Smooth muscle cell of the brain vasculature (primary cell): ENCODE measurements around the gene CPN2.

Experiments
- DNase-seq: peaks from one replicate; pipeline ENCODE4 v3.0.0-alpha.2; 2012; ENCODE audit warnings: low read depth, low spot score

CPN2 gene

DNA sequence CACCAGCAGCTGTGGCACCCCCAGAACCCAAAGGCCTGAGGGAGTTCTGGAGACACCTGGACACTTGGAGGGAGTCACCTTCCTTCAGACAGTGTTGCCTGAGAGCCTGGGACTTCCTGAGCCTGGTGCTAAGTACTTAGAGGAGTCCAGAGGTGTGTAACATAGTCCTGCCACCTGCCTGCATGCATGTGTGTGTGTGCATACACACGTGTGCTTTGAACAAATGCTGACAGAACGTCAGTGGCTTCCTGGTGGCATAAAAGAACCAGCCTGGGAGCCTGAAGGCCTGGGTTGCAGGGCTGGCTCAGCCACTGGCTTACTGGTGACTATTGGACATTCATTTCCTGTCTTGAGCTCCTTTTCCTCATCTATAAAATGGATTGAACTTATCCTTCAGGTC lies 3.2 kb upstream of the CPN2 start:
- DNase-seq, result no peak

DNA sequence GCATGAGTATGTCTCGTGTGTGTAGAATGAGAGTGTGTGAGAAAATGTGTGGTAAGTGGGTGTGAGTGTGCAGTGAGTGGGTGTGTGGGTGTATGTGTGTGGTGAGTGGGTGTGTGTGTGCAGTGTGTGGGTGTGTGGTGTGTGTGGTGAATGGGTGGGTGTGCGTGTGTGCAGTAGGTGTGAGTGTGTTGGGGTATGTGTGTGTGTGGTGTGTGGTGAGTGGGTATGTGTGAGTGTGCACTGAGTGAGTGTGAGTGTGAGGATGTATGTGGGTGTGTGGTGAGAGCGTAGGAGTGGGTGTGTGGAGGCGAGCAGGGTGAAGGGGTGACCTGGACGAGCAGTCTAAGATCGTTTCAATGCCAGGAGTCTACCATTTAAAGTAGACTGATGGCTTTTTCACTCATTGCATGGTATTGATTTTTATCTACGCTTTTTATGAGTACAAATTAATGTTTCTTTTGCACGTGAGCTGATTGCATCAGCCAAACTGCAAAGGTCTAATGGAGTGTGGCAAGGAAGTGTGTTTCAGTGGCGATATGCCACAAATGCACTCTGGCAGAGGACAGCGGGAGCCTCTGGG lies 1.6 kb upstream of the CPN2 start:
- no peak for DNase-seq

DNA sequence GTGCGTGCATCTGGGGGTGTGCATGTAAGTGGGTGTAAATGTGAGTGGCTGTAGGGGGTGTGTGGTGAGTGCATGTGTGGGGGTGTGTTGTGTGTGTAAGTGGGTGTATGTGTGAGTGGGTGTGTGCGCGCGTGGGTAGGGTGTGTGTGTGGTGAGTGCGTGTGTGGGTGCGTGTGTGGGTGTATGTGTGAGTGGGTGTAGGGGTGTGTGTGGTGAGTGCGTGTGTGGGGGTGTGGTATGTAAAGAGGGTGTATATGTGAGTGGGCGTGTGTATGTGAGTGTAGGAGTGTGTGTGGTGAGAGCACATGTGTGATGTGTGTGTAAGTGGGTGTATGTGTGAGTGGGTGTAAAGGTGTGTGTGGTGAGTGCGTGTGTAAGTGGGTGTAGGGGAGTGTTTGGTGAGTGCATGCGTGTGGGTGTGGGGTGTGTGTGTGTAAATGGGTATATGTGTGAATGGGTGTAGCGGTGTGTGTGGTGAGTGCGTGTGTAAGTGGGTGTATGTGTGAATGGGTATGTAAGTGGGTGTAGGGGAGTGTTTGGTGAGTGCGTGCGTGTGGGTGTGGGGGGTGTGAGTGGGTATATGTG lies 916 bp upstream of the CPN2 start:
- no peak for DNase-seq

DNA sequence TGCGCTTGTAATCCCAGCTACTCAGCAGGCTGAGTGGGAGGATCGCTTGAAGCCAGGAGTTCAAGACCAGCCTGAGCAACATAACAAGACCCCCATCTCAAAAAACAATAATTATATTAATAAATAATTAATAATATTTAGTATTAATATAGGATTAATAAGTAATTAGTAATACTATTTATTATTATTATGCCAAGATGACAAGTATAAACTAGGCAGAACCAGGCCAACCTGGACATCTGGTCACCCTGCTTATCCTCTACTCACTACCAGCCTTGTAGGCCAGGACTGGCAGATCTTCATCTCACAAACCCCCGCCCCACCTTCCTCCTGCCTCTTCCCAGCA lies 429 bp downstream of the CPN2 start:
- no peak for DNase-seq

DNA sequence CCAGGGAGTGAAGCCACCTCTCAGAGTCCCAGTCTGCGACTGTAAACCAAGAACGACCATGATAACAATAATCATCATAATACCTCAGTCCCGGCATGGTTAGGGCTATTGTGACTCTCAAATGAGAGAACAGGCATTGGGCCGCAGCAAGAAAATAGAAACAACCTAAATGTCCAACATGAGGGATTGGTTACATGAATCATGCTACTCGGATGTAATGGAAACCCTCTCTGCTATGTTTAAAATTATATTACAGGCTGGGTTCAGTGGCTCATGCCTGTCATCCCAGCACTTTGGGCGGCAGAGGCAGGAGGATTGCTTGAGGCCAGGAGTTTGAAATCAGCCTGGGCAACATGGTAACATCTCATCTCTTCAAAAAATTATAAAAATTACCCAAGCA lies 2.8 kb downstream of the CPN2 start:
- no peak for DNase-seq

DNA sequence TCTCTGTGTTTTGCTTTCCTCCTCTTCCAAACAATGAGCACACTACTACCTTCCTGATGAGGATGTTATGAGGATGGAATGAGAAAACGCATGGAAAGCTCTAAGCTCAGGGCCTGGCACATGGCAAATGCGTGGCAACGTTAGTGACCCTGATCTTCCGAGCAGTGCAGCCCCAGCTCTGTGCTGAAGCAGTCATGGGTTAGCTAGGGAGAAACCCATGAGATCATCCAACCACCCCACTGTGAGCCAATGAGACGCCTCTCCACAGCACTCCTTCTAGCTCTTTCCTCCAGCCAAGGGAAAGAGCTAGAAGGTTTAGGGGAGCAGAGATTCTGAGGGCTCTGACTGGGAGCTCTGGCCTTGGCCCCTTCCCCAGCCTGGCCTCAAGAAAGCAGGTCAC lies 4.5 kb downstream of the CPN2 start:
- no peak for DNase-seq

DNA sequence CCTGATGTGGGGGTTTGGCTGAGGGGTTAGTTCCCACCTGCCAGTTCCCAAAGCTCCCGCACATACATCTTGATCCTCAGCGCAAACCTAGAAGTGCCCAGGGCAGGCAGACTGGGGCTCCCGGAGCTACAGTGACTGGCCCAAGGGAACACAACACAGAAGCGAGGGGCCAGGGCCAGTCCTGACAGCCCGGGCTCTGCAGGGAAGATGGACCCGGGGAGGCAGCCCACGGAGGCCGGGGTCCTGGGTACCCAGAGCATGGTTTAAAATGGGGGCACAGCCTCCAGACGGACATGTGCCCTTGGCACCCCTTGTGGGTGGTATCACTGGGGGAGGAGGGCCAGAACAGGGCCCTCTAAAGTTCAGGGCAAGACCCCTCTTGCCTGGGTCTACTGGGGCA lies 5.1 kb downstream of the CPN2 start:
- DNase-seq, result no peak

DNA sequence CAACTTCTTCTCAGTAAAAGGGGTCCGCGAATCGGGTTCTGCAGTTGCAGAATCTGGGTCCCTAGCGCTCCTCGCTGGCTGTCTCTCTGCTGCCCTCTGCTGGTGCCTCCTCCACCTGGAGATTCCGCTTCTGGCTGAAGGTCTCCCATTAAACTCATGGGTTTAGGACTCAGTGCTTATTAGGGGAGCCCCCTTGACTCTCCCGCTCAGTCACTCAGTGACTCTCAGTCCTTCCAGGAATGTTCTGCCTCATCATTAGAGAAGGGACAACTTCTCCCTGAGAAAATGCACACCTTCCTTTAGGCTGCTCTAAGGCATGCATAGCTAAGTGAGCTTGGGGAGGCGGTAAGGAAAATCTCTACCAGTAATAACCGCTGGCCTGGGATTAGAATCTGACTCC lies 7.1 kb downstream of the CPN2 start:
- no peak for DNase-seq

DNA sequence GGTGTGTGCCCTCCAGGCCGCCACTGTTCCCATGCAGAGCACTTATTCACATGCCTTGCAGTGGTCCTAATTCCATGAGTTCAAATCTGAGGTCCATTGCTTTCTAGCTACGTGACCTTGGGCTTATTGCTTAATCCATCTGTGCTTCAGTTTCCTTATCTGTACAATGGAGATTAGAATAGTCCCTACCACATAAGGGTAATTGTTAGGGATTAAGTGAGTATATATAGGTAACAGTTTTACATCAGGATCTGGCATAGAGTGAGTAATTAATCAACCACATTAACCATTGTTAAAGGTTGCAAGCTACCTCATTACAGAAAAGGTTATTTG lies 7.6 kb downstream of the CPN2 start:
- DNase-seq, result no peak

DNA sequence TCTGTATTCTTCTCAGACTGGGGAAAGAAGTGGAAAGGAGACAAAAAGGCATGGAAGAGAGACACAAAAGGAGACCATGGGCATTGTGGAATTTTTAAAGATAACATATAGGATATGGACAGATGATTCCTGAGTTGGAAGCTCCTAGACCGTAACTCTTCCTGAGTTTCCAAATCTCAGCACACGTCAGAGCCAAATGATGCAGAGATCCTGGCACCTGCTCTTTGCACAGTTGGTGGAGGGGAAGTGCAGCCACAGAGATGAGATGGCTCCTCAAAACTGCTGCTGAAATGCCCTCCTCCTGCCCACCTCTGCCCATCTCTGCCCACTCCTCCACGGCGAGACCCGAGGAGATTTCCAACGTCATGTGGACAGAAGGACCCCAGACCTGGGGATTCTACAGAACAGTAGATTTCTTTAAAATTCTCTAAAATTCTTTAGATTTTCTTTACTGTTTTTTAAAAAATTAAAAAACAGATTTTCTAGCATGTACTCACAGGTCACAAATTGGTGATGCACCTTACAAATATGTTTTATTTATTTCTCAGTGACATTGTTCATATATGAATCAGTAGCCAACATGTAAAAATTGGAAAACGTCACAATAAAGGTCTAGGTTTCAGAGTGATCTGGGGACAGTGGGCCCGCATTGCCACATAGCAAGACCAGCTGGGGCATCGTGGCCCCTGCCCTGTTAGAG lies 8.1 kb downstream of the CPN2 start:
- no peak for DNase-seq

DNA sequence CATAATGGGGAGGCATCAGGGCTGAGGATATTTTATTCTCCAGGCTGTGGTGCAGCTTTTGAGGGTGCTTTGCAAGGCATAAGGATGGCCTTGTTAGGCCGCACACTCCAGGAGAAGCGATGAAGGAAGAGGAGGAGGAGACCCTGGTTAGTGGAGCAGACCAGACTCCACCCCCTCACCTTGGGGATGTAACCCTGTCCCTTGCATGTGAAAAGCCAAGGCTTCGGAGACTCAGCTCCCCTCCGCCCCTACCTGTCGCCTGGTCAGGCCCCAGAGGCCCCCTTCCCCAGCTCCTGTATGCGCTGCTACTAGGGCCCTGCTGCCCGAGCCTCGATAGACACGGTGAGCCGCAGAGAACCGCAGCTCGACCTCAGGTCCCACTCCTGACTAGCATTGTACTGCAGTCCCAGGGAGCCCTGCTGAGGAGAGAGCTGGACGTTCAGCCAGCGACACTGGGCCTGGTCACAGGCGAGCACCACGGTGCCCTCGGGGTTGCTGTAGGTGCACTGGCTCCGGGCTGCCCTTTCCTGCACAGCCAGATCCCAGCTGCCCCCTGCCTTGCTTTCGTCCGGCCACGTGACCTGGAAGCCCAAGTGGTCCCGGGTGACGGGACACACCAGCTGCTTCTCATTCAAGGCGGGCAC lies 10.2 kb downstream of the CPN2 start:
- DNase-seq, result no peak

DNA sequence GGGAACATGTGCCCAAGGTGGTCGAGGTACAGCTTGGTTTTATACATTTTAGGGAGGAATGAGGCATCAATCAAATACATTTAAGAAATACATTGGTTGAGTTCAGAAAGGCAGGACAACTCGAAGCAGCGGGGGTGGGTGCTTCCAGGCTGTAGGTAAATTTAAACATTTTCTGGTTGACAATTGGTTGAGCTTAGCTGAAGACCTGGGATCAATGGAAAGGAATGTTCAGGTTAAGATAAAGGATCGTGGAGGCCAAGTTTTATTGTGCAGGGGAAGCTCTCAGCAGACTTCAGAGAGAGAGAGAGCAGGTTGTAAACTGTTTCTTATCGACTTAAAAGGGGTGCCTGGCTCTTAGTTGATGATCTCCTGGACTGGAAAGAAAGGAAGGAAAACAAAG lies 11.3 kb downstream of the CPN2 start:
- no peak for DNase-seq

DNA sequence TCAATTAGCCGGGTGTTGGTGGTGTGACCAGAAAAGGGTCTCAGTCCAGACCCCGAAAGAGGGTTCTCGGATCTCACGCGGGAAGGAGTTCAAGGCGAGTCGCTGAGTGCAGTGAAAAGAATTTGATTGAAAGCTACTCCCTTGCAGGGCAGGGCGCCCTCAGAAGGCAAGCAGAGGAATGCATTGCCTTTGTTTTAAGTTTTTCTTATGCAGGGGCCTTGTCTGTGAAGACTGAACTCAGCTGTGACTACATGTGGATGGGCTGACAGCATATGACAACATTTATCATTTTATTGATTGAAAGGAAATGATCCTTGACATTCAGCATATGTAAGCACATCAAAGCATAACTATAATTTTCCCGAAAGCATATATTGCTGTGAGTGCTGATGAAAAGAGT lies 11.8 kb downstream of the CPN2 start:
- DNase-seq, result no peak

DNA sequence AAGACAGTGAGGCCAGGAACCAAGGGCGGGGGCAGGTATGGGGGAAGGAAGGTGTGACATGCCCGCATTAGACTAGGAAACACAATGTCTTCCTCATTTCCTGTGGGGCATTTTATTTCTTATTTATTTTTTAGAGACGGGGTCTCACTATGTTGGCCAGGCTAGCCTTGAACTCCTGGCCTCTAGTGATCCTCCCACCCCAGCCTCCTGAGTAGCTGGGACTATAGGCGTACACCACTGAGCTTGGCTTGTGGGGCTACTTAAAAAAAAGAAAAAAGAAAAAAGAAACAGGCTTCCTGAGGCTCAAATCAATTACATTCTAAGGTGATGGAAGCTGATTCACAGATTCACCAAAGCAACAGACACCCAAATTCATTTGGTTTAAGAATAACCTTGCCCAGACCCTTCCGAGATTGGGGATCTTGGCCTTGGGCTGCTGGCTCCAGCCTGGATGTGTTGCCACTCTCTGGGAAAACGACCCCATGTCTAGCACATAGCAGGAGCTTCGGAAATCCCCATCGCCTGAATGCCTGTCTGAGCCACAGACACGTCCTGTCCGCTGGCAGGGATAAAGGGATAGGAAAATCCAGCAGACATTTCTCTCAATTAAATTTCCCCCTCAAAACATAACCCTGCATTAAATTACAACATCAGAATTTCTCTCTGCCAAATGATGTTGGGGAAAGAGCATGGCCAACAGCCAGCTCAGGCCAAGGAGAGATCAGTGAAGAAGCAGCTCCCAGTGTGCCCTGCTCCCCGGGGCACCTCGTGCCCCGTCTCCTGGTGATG lies 13.0 kb downstream of the CPN2 start:
- DNase-seq, result no peak

DNA sequence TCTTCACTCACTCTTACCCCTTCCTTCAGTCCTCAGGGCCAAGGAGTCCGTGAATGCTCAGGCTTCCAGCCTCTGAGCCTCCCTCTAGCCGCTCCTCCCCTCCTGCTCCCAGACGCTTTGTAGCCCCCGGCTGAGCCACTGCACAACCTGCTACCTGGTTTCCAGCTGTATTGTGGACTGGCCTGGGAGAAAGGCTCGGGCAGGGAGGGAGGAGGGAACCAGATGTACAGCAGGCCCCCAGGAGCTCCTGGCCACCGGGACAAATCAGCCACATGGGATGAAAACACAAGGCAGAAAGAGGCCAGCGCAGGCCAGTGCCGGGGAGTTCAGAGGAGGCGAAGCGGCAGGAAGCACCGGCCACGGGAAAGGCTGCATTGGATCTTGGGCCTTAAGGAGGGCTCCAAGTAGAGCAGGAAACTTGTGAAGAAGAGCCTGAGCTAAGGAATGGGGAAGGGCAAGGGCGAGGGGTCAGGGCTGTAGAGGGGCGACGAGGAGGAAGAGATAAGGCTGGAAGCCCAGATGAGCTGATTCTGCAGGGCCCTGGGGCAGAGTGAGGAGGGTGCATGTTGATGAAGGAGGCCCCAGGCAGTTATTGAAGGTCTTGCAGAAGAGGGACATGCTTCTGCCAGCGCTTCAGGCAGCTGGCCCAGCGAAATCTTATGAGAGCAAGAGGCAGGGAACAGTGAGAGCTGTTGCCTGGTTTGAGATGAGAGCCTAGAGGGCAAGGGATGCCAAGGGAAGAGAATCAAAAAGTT lies 14.3 kb downstream of the CPN2 start:
- DNase-seq, result no peak

DNA sequence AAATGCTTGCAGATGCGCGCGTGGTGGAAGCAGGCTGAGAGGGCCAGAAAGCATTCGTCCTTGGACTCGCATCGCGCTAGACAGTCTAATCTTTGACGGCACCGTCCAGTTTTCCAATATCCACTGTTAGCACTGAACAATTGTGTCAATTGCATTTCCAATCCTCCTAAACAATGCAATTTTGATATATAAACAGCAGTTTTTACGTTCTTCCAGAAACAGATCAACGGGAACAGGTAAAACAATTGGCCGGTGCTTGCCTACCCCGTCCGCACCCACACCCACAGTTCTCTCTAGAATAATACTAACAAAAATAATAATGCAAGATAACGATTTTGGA lies 17.2 kb downstream of the CPN2 start:
- no peak for DNase-seq

DNA sequence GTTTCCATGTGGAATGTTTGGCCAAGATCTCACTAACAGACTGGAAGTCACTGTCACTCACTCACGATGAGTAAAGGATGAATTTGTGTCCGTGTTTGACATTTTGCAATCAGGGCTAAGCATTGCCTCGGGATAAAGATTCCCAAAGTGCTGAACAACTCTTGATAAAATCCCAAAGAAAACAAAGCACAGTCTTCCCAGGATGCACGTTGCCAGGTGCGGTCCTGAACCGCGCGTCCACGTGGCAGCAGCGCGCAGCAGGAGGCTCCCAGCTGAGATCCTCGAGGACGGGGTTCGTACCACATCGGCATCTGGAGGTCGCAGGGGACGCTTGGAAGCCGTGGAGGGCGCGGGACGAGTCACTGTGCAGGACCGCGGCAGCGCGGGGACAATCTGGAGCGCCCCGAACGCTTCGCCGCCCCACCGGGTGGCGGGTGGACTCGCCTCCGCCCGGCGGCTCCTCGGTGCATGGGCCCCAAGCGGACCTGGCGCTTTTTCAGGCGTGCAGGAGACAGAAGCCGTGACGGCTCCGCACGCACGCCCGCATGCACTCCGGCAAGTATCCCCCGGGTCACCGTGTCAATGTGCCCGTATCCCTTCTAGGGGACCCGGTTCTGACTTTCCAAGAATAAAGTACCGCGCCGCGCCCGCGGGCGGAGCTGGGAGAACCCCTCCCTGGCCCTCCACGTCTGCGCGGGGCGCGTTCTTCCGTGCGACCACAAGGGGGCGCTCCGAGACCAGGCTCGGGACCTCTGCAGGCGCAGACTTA lies 17.7 kb downstream of the CPN2 start:
- peak; percentile 64 for DNase-seq

DNA sequence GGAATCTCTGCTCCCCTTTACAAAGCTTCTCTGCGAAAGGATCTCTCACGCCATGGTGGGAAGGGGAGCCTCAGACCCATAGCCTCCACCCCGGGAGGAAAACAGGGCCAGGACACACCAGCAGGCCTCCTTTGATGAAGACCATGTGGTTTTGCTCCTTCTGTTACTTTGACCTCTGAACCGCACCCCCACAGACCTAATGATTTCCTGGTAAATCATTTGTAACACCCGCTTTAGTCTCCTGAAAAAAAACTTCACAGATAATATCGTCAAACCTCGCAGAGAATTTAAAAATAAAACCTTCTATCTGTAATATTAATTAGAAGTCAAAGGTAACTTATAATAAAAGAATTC lies 18.3 kb downstream of the CPN2 start:
- DNase-seq, result no peak

DNA sequence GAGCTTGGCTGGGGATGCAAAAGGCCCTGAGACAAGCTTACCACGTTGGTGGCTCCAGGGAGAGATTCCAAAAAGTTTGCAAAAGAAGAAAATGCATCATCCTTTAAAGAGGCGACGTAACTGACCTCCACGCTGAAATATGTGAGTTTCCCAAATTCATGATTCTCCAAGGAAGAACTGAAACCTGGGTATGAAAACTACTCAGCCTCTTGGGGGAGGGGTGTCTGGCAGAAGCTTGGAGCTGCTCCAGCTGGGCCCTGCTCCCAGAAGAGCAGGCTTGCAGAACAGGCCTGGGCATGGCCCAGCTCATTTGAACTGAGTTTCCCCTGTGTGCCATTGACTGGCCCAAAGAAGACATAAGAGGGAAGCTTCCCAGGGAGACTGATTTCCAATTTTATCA lies 20.5 kb downstream of the CPN2 start:
- no peak for DNase-seq

DNA sequence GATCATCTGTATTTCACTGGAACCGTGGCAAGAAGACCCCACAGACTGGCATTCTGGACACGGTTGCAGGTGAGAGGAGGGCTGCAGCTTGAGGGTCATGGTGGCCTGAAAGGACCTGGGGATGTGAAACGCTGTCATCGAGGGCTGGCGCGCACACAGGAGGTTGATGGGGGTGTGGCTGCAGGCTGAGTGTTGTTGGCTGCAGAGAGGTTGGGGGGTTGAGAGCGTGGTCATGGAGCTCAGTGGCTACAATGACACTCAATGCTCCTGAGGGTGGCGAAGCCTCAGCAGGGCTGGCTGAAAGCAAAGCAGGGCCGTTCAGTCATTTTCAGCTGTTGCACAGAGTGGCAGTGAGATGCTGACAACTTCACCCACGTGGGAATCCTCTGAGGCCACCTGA lies 21.0 kb downstream of the CPN2 start:
- DNase-seq, result no peak

DNA sequence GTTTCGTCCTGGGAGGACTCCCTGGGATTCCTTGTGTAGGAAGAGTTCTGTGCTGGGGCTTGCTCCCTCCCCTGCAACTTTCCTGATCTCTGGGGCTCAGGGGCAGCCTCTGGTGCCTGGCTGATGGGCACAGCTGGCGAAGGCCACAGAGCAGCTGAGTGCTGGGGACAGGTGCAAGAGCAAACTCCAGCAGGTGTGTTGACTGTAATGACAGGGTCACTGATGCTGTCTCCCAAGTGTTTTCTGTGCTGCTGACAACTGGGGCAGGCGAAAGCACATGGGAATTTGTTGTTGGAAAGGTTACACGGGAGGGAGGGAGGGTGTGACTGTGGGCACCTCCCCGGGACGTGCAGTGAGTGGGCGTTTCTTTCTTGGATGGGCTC lies 21.6 kb downstream of the CPN2 start:
- no peak for DNase-seq
